GM23338 (cell line): ENCODE results near the gene TIMM17B. TPM values are rescaled to one million over a fixed set of nuclear protein-coding genes. Genes with fewer than 3 reads are reported as not detected.

ENCODE experiments used
- ATAC-seq: fragments of 200-7000 bp; cut with Tn5 transposase; 3 replicates; pipeline ENCODE4 v1.9.1; 2020
- DNase-seq: peaks from one replicate; pipeline ENCODE4 v3.0.0-alpha.2; 2015; ENCODE audit warnings: low spot score
- H2AFZ ChIP-seq: fragments of 200-600 bp; sonication (generic); 2 replicates; pipeline ENCODE4 v1.8.0; 2016; ENCODE audit warnings: antibody characterized with exemption, mild to moderate bottlenecking, moderate library complexity
- H3F3A ChIP-seq: fragments of 200-600 bp; sonication (generic); replicated peaks from 2 replicates; pipeline ENCODE4 v1.8.0; 2017; ENCODE audit warnings: antibody characterized with exemption, mixed run types, low read depth
- H3K27ac ChIP-seq: fragments of 200-600 bp; sonication (generic); 2 replicates; pipeline ENCODE4 v1.6.1; 2016; ENCODE audit warnings: low read depth
- H3K27me3 ChIP-seq: fragments of 200-600 bp; sonication (generic); 2 replicates; pipeline ENCODE4 v1.8.0; 2016; ENCODE audit warnings: mild to moderate bottlenecking, mixed run types, moderate library complexity; ENCODE audit not compliant: insufficient read depth
- H3K36me3 ChIP-seq: fragments of 200-600 bp; sonication (generic); 2 replicates; pipeline ENCODE4 v1.8.0; 2016; ENCODE audit warnings: mild to moderate bottlenecking; ENCODE audit not compliant: insufficient read depth
- H3K4me1 ChIP-seq: fragments of 200-600 bp; sonication (generic); 2 replicates; pipeline ENCODE4 v1.8.0; 2016; ENCODE audit warnings: mild to moderate bottlenecking, moderate library complexity; ENCODE audit not compliant: insufficient read depth
- H3K4me2 ChIP-seq: fragments of 200-600 bp; sonication (generic); 2 replicates; pipeline ENCODE4 v1.7.1; 2017; ENCODE audit warnings: mixed run types
- H3K4me3 ChIP-seq: fragments of 200-600 bp; sonication (generic); 2 replicates; pipeline ENCODE4 v1.6.1; 2016; ENCODE audit warnings: mixed run types
- H3K79me2 ChIP-seq: fragments of 200-600 bp; sonication (generic); replicated peaks from 2 replicates; pipeline ENCODE4 v1.8.0; 2017; ENCODE audit warnings: mild to moderate bottlenecking; ENCODE audit not compliant: insufficient read depth
- H3K9me2 ChIP-seq: fragments of 200-600 bp; sonication (generic); 2 replicates; pipeline ENCODE4 v1.8.0; 2017; ENCODE audit not compliant: insufficient read depth
- H4K20me1 ChIP-seq: fragments of 200-600 bp; sonication (generic); replicated peaks from 2 replicates; pipeline ENCODE4 v1.8.0; 2017; ENCODE audit warnings: mild to moderate bottlenecking; ENCODE audit not compliant: insufficient read depth
- H3K27ac Mint-ChIP-seq: 2 replicates; pipeline ENCODE4 v1.8.0; 2020; ENCODE audit warnings: inconsistent platforms, mild to moderate bottlenecking, moderate library complexity, mixed read lengths
- H3K27me3 Mint-ChIP-seq: 3 replicates; pipeline ENCODE4 v1.8.0; 2022; ENCODE audit warnings: low read depth, mild to moderate bottlenecking, moderate library complexity, mixed read lengths, inconsistent platforms; ENCODE audit not compliant: insufficient read depth, poor library complexity
- H3K36me3 Mint-ChIP-seq: 3 replicates; pipeline ENCODE4 v1.8.0; 2021; ENCODE audit warnings: low read depth, mild to moderate bottlenecking, inconsistent platforms, moderate library complexity, mixed read lengths
- H3K4me1 Mint-ChIP-seq: 3 replicates; pipeline ENCODE4 v1.8.0; 2020; ENCODE audit warnings: mild to moderate bottlenecking, inconsistent platforms, mixed read lengths
- H3K4me3 Mint-ChIP-seq: 3 replicates; pipeline ENCODE4 v1.8.0; 2021; ENCODE audit warnings: moderate library complexity, mild to moderate bottlenecking, inconsistent platforms, mixed read lengths
- H3K9me3 Mint-ChIP-seq: 3 replicates; pipeline ENCODE4 v1.8.0; 2020; ENCODE audit warnings: moderate library complexity, mild to moderate bottlenecking, inconsistent platforms, mixed read lengths
- CREB1 ChIP-seq: fragments of 250-450 bp; sonication (Bioruptor Pico); IDR thresholded peaks from 2 replicates; pipeline ENCODE4 v1.5.0; 2020; ENCODE audit warnings: low read depth, mild to moderate bottlenecking, moderate library complexity
- CTCF ChIP-seq, 2 experiments: fragments of 200-600 bp in 1 of 2; sonication (generic) in 1 of 2; conservative IDR thresholded peaks; 2 replicates each; pipeline versions ENCODE4 v1.5.1 to v1.6.1; 2016 to 2017; ENCODE audit warnings: antibody characterized with exemption in 2 of 2, low read depth in 2 of 2, mild to moderate bottlenecking in 2 of 2, moderate library complexity in 1 of 2
- ETS1 ChIP-seq: IDR thresholded peaks from 2 replicates; pipeline ENCODE4 v1.6.1; 2016; ENCODE audit warnings: antibody characterized with exemption
- EZH2 ChIP-seq: fragments of 200-600 bp; sonication (generic); IDR thresholded peaks from one replicate; pipeline ENCODE4 v1.8.0; 2017; ENCODE audit warnings: antibody characterized with exemption, mild to moderate bottlenecking, low read depth; ENCODE audit not compliant: unreplicated experiment
- EZH2phosphoT487 ChIP-seq: fragments of 200-600 bp; sonication (generic); IDR thresholded peaks from one replicate; pipeline ENCODE4 v1.8.1; 2018; ENCODE audit warnings: antibody characterized with exemption; ENCODE audit not compliant: unreplicated experiment
- JUNB ChIP-seq: IDR thresholded peaks from one replicate; pipeline ENCODE4 v1.6.1; 2016; ENCODE audit warnings: antibody characterized with exemption; ENCODE audit not compliant: unreplicated experiment
- NANOG ChIP-seq: IDR thresholded peaks from 2 replicates; pipeline ENCODE4 v1.6.1; 2016; ENCODE audit warnings: antibody characterized with exemption, borderline replicate concordance
- POLR2AphosphoS5 ChIP-seq: IDR thresholded peaks from 2 replicates; pipeline ENCODE4 v1.6.1; 2016; ENCODE audit warnings: antibody characterized with exemption, low read depth
- REST ChIP-seq: IDR thresholded peaks from one replicate; pipeline ENCODE4 v1.6.1; 2018; ENCODE audit warnings: antibody characterized with exemption; ENCODE audit not compliant: unreplicated experiment
- STAT1 ChIP-seq: IDR thresholded peaks from one replicate; pipeline ENCODE4 v1.6.1; 2016; ENCODE audit warnings: antibody characterized with exemption; ENCODE audit not compliant: unreplicated experiment
- ZNF114 ChIP-seq: fragments of 250-450 bp; sonication (Bioruptor Pico); IDR thresholded peaks from 2 replicates; pipeline ENCODE4 v1.5.0; 2020; ENCODE audit warnings: mild to moderate bottlenecking, moderate library complexity
- ZNF331 ChIP-seq: fragments of 250-450 bp; sonication (Bioruptor Pico); IDR thresholded peaks from 2 replicates; pipeline ENCODE4 v1.5.0; 2020; ENCODE audit warnings: low read depth, mild to moderate bottlenecking, moderate library complexity
- ZNF462 ChIP-seq: fragments of 250-450 bp; sonication (Bioruptor Pico); IDR thresholded peaks from 2 replicates; pipeline ENCODE4 v1.5.0; 2020; ENCODE audit warnings: mild to moderate bottlenecking, moderate library complexity
- polyA plus RNA-seq: library from polyadenylated mRNA; unstranded; fragments of >200 nt; fragmentation: Nextera tagmentation; extraction: Ambion mirVana; gene quantifications from 2 replicates; pipeline ENCODE4 v1.2.1, GENCODE V29; 2016
- total RNA-seq: library from RNA; depleted of rRNA; stranded (reverse); fragments of >200 nt; shearing (Covaris generic); gene quantifications from 2 replicates; pipeline ENCODE4 v1.2.3, GENCODE V29; 2014

The TIMM17B gene
- total and polyA plus RNA-seq, 2 experiments from 2014 or later: 67.1 to 147 TPM

GRCh38 chrX:48942895-48943294 lies 45.3 kb upstream of the TIMM17B start:
- ATAC-seq: no peak
- H3K27ac Mint-ChIP-seq: no peak overlapping the region
- peaks cover 51% of the 10 kb centered on the region for H3K79me2 ChIP-seq

More at GRCh38 chrX:48942895-48943294, 45.3 kb upstream of the TIMM17B start:
- Histone ChIP-seq H3K27me3 (no peaks in the 10 kb centered on the region), H3K27ac (no peak overlapping the region), H3K36me3 (no peaks in the 10 kb centered on the region), H4K20me1 (no peaks in the 10 kb centered on the region; the same call in 1 of the 2 replicates), H3K4me1 (peaks cover under 1% of the 10 kb centered on the region; the same call in 1 of the 2 replicates), H3K9me2 (no peaks in the 10 kb centered on the region), H3K4me3 (no peak overlapping the region), H2AFZ (no peak overlapping the region), H3K4me2 (no peak overlapping the region), H3F3A (no peaks in the 10 kb centered on the region)
- H3K9me3 Mint-ChIP-seq: no peaks in the 10 kb centered on the region; the same call in 2 of the 3 replicates
- DNase-seq: no peak
- H3K36me3 Mint-ChIP-seq: peaks cover 34% of the 10 kb centered on the region
- no peak overlapping the region for H3K4me3 Mint-ChIP-seq
- TF ChIP-seq EZH2phosphoT487: no peak
- TF ChIP-seq POLR2AphosphoS5: no peak
- TF ChIP-seq ZNF114 (CRISPR knock-in tag): no peak
- no peak for TF ChIP-seq CREB1 (CRISPR knock-in tag)
- no peak for TF ChIP-seq EZH2
- no peak for TF ChIP-seq ETS1
- no peak for TF ChIP-seq NANOG
- TF ChIP-seq CTCF (conservative IDR thresholded peaks at IDR 0.05; ENCODE audit: low read depth in 2 of 2): no peak
- no peak for TF ChIP-seq REST
- TF ChIP-seq ZNF462 (CRISPR knock-in tag): no peak
- TF ChIP-seq JUNB: no peak
- no peak for TF ChIP-seq ZNF331
- no peak for TF ChIP-seq STAT1
- peaks cover 4% of the 10 kb centered on the region for H3K27me3 Mint-ChIP-seq
- peaks cover 33% of the 10 kb centered on the region for H3K4me1 Mint-ChIP-seq
